GM12878 (cell line): Measurements from ENCODE around the gene MAMDC2. TPM values are rescaled to one million over a fixed set of nuclear protein-coding genes. Genes with fewer than 3 reads are reported as not detected.

Experiments used
- NFIC ChIP-seq: IDR thresholded peaks from 2 replicates; pipeline ENCODE4 v1.6.1; 2012; ENCODE audit warnings: low read depth, mild to moderate bottlenecking, inconsistent platforms, low read length, moderate library complexity
- RB1 ChIP-seq: fragments of 450-650 bp; formaldehyde crosslinking; IDR thresholded peaks from 2 replicates; pipeline ENCODE4 v1.6.1; 2017; ENCODE audit warnings: mild to moderate bottlenecking, borderline replicate concordance
- ZZZ3 ChIP-seq: IDR thresholded peaks from 2 replicates; pipeline ENCODE4 v1.6.1; 2011; ENCODE audit warnings: low read depth; ENCODE audit not compliant: control insufficient read depth, insufficient read length
- polyA plus RNA-seq, 11 experiments: library from polyadenylated mRNA; depleted of rRNA in 4 of 11; unstranded in 6 of 11; stranded (reverse) in 5 of 11; fragments of >200 nt; fragmentation: Nextera tagmentation in 4 of 11; fragmentation: Illumina TruSeq in 1 of 11; extraction: Ambion mirVana in 4 of 11; extraction: Trizol in 1 of 11; gene quantifications; 1 replicate in 1 of 11; 2 replicates in 10 of 11; pipeline versions ENCODE4 v1.2.1 to v1.2.3, GENCODE V29; 2011 to 2016; ENCODE audit warnings: inconsistent platforms in 2 of 11, missing spikeins in 2 of 11, low read depth in 1 of 11
- total RNA-seq, 4 experiments: library from RNA; depleted of rRNA in 3 of 4; stranded (reverse); fragments of >200 nt in 3 of 4; fragmentation: Illumina TruSeq in 1 of 4; extraction: Trizol in 1 of 4; gene quantifications; 2 replicates each; pipeline versions ENCODE4 v1.2.1 to v1.2.3, GENCODE V29; 2013 to 2021
- TF ChIP-seq, protein P1 (sequence below): IDR thresholded peaks from 2 replicates; pipeline ENCODE4 v1.6.1; 2011; ENCODE audit warnings: low read depth, low read length, improper control_type of control experiment, borderline replicate concordance
- TF ChIP-seq, protein P2 (sequence below): IDR thresholded peaks from 2 replicates; pipeline ENCODE4 v1.6.1; 2012; ENCODE audit warnings: mild to moderate bottlenecking, low read depth, low read length
- TF ChIP-seq, protein P3 (sequence below): fragments of 450-650 bp; IDR thresholded peaks from 2 replicates; pipeline ENCODE4 v1.6.1; 2017; ENCODE audit warnings: mild to moderate bottlenecking, moderate library complexity

The MAMDC2 gene
- total and polyA plus RNA-seq, 10 of the 15 experiments (the other 5 are each of a cell fraction or from before 2014, with no cell fraction given): 0.01 to 0.09 TPM; not detected in 8

DNA sequence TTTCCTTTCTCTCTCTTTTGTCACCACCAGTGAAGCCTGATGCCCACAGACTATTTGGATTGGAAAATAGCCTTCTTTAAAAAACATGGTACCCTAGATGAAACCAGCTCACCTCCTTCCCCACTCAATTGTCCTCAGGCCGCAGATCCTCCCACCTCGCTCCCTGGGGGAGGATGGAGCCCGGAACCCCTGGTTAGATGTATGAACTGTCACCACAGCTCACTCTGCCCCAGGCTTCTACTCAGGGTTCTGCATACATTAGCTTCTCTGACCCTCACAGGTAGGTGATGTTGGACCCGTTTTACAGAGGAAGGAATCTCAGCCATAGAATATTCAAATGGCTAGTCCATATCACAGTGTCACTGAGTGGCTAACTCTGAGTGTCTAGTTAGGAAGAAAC lies 1.8 kb downstream of the MAMDC2 start (continued):
- no peak for TF ChIP-seq RB1
- TF ChIP-seq NFIC: no peak
- TF ChIP-seq, protein P1, sequence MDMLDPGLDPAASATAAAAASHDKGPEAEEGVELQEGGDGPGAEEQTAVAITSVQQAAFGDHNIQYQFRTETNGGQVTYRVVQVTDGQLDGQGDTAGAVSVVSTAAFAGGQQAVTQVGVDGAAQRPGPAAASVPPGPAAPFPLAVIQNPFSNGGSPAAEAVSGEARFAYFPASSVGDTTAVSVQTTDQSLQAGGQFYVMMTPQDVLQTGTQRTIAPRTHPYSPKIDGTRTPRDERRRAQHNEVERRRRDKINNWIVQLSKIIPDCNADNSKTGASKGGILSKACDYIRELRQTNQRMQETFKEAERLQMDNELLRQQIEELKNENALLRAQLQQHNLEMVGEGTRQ: no peak
- TF ChIP-seq ZZZ3: no peak
- TF ChIP-seq, protein P2, sequence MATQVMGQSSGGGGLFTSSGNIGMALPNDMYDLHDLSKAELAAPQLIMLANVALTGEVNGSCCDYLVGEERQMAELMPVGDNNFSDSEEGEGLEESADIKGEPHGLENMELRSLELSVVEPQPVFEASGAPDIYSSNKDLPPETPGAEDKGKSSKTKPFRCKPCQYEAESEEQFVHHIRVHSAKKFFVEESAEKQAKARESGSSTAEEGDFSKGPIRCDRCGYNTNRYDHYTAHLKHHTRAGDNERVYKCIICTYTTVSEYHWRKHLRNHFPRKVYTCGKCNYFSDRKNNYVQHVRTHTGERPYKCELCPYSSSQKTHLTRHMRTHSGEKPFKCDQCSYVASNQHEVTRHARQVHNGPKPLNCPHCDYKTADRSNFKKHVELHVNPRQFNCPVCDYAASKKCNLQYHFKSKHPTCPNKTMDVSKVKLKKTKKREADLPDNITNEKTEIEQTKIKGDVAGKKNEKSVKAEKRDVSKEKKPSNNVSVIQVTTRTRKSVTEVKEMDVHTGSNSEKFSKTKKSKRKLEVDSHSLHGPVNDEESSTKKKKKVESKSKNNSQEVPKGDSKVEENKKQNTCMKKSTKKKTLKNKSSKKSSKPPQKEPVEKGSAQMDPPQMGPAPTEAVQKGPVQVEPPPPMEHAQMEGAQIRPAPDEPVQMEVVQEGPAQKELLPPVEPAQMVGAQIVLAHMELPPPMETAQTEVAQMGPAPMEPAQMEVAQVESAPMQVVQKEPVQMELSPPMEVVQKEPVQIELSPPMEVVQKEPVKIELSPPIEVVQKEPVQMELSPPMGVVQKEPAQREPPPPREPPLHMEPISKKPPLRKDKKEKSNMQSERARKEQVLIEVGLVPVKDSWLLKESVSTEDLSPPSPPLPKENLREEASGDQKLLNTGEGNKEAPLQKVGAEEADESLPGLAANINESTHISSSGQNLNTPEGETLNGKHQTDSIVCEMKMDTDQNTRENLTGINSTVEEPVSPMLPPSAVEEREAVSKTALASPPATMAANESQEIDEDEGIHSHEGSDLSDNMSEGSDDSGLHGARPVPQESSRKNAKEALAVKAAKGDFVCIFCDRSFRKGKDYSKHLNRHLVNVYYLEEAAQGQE: no peak
- TF ChIP-seq, protein P3, sequence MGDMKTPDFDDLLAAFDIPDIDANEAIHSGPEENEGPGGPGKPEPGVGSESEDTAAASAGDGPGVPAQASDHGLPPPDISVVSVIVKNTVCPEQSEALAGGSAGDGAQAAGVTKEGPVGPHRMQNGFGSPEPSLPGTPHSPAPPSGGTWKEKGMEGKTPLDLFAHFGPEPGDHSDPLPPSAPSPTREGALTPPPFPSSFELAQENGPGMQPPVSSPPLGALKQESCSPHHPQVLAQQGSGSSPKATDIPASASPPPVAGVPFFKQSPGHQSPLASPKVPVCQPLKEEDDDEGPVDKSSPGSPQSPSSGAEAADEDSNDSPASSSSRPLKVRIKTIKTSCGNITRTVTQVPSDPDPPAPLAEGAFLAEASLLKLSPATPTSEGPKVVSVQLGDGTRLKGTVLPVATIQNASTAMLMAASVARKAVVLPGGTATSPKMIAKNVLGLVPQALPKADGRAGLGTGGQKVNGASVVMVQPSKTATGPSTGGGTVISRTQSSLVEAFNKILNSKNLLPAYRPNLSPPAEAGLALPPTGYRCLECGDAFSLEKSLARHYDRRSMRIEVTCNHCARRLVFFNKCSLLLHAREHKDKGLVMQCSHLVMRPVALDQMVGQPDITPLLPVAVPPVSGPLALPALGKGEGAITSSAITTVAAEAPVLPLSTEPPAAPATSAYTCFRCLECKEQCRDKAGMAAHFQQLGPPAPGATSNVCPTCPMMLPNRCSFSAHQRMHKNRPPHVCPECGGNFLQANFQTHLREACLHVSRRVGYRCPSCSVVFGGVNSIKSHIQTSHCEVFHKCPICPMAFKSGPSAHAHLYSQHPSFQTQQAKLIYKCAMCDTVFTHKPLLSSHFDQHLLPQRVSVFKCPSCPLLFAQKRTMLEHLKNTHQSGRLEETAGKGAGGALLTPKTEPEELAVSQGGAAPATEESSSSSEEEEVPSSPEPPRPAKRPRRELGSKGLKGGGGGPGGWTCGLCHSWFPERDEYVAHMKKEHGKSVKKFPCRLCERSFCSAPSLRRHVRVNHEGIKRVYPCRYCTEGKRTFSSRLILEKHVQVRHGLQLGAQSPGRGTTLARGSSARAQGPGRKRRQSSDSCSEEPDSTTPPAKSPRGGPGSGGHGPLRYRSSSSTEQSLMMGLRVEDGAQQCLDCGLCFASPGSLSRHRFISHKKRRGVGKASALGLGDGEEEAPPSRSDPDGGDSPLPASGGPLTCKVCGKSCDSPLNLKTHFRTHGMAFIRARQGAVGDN: no peak
